GM10248 (cell line): ENCODE results near the gene FYN.

Source experiments
- CTCF ChIA-PET: fragments of 300-600 bp; sonication (Branson Sonifier 250); formaldehyde crosslinking; extraction: SDS; loops from one replicate; lab custom pipeline; 2021; ENCODE audit warnings: antibody characterized with exemption; lab: Yijun Ruan, JAX
- POLR2A ChIA-PET: fragments of 350-650 bp; sonication (Branson Sonifier 250); formaldehyde crosslinking; extraction: SDS; loops from one replicate; lab custom pipeline; 2020; ENCODE audit warnings: antibody characterized with exemption; lab: Yijun Ruan, JAX
- DNase-seq: peaks from one replicate; pipeline ENCODE4 v3.0.0; 2012; ENCODE audit errors: extremely low spot score
- TF ChIP-seq, protein P1 (sequence below): IDR thresholded peaks from 2 replicates; pipeline ENCODE4 v1.5.1; 2012; ENCODE audit warnings: mild to moderate bottlenecking, low read depth; ENCODE audit errors: extremely low read depth, missing control alignments, control extremely low read depth

Gene FYN

DNA sequence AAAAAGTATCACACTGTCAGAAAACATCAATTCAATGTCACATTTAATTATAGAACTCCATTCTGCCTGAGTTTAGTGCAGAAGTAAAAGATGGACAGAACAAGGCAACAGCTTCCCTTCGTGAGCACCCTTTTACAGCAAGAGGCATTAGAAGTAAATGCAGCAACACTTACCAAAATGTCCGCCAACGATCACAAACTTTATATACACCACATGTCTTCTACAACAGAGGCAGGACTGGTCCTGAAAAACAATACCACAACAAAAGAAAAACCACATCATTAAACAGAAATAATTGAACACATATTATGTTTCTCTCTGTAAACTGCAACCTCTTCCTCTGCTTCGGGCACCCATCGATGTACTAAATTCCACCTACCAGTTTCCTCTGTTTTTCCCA, 92.9 kb downstream of the FYN start:
- TF ChIP-seq, protein P1, sequence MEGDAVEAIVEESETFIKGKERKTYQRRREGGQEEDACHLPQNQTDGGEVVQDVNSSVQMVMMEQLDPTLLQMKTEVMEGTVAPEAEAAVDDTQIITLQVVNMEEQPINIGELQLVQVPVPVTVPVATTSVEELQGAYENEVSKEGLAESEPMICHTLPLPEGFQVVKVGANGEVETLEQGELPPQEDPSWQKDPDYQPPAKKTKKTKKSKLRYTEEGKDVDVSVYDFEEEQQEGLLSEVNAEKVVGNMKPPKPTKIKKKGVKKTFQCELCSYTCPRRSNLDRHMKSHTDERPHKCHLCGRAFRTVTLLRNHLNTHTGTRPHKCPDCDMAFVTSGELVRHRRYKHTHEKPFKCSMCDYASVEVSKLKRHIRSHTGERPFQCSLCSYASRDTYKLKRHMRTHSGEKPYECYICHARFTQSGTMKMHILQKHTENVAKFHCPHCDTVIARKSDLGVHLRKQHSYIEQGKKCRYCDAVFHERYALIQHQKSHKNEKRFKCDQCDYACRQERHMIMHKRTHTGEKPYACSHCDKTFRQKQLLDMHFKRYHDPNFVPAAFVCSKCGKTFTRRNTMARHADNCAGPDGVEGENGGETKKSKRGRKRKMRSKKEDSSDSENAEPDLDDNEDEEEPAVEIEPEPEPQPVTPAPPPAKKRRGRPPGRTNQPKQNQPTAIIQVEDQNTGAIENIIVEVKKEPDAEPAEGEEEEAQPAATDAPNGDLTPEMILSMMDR: no peak
- ChIA-PET CTCF (no interaction called here), POLR2A (no interaction called here)
- no peak for DNase-seq

GRCh38 chr6:111779660-111780059, 93.6 kb downstream of the FYN start:
- ChIA-PET POLR2A (no interaction called here), CTCF (interaction anchor here (0.6 to 2.3 kb wide), 4 partner anchors 9 to 15 kb away, joined by 3 to 7 read pairs (median 5); no protein-coding TSS in a partner anchor)

GRCh38 chr6:111779031-111779430, 94.2 kb downstream of the FYN start:
- ChIA-PET CTCF (interaction anchor here (0.6 to 2.3 kb wide), 5 partner anchors 9 to 77 kb away, joined by 3 to 7 read pairs (median 3); no protein-coding TSS in a partner anchor), POLR2A (no interaction called here)
- TF ChIP-seq, protein P1: no peak
- no peak for DNase-seq

More at GRCh38 chr6:111779660-111780059, 93.6 kb downstream of the FYN start:
- no peak for DNase-seq
- TF ChIP-seq, protein P1: no peak

- DNase-seq: no peak
- ChIA-PET POLR2A (no interaction called here), CTCF (interaction anchor here (0.7 to 4.0 kb wide), 15 partner anchors 8 to 266 kb away, joined by 3 to 22 read pairs (median 4); no protein-coding TSS in a partner anchor)
- TF ChIP-seq, protein P1: peak; percentile 14
Measured at GRCh38 chr6:111777357-111777756, 95.9 kb downstream of the FYN start.

- TF ChIP-seq, protein P1: no peak
- DNase-seq: no peak
- POLR2A ChIA-PET: no interaction called here
- CTCF ChIA-PET: interaction anchor here (1.0 to 4.0 kb wide), 12 partner anchors 8 to 267 kb away, joined by 3 to 22 read pairs (median 5); no protein-coding TSS in a partner anchor
Measured at GRCh38 chr6:111776236-111777221, 96.7 kb downstream of the FYN start.

DNA sequence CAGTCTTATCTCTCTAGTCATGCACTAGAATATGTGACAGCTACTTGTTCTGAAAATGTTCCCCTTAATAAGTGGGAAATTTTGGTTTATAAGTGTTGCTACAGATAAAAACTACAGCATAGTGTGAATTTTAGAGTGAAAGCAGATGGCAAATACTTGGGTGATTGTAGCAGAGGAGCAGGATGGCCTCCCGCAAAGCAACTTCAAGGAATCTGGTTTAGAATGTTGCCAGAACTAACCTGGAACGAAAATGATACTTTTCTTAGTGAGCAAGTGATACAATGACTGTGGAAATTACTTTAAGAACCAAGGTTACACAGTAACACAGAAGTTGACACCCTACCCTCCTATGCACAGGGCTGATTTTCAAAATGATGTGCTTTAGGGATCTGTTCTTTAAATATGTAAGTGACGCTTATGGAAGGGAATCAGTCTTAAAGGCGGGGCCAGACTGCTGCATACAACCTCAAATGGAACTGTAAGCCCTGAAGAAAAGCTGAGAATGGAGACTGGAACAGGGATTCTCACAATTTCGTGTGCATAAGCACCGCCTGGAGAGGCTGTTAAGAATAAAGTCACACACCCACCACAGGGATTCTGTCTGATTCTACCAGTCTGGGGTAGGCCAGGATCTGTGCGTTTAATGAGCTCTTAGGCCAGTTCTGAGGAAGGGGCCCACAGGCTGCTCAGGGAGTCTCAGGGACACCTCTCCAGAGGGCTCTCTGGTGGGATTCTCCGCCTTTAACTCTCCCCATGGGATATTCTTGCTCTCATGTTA, 97.9 kb downstream of the FYN start:
- CTCF ChIA-PET: interaction anchor here (0.6 to 4.0 kb wide), 6 partner anchors 8 to 65 kb away, joined by 3 to 22 read pairs (median 5); no protein-coding TSS in a partner anchor
- POLR2A ChIA-PET: no interaction called here
- TF ChIP-seq, protein P1: no peak

More for the DNA sequence above, 97.9 kb downstream of the FYN start:
- DNase-seq: no peak
